ENCODE data around the gene AP1B1.
A peak's percentile ranks its signal among the peaks of the same experiment; 100 is the strongest.

Gene AP1B1

DNA sequence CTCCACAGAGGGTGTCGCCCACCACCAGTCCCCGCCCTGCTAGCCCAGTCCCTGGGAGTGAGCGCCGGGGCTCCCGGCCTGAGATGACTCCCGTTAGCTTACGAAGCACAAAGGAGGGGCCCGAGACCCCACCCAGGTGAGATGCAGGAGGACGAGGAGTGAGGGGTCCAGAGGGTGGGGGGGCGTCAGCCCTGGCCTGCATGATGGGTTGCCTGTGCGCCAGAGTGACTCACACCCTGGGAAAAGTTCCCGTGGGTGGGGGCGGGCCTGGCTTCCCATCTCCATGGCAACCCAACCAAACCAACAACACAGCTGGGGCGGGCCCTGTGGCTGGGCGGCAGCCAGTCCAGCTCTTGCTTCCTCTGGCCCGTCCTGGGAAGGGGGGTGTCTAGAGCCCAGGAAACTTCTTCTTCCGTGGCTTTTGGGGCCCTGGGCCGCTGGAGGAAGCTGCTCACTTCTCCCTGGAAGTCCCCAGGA lies 77.5 kb downstream of the AP1B1 start:
- Histone ChIP-seq H3K4me1 (ENCODE audit: control insufficient read depth in 2 of 2, insufficient read depth in 2 of 2, low read length in 2 of 2) (peaks cover 64 to 68% of the 10 kb centered on the region in 2 donors), H3K36me3 (ENCODE audit: control insufficient read depth in 2 of 2, insufficient read depth in 2 of 2, low read length in 2 of 2) (no peaks in the 10 kb centered on the region), H3K9ac (ENCODE audit: low read depth in 1 of 2, low read length in 2 of 2) (no peak overlapping the region), H3K4me3 (ENCODE audit: low read length in 2 of 2) (peak overlapping the region; percentile 40 to 41), H3K9me3 (ENCODE audit: control insufficient read depth in 2 of 2, low read length in 2 of 2) (no peaks in the 10 kb centered on the region), H3K27ac (ENCODE audit: low read depth in 2 of 2, low read length in 2 of 2) (peak overlapping the region; percentile 34 to 74), H3K27me3 (ENCODE audit: control insufficient read depth in 2 of 2, insufficient read depth in 2 of 2, low read length in 2 of 2) (peaks cover 4 to 14% of the 10 kb centered on the region in 2 donors)

DNA sequence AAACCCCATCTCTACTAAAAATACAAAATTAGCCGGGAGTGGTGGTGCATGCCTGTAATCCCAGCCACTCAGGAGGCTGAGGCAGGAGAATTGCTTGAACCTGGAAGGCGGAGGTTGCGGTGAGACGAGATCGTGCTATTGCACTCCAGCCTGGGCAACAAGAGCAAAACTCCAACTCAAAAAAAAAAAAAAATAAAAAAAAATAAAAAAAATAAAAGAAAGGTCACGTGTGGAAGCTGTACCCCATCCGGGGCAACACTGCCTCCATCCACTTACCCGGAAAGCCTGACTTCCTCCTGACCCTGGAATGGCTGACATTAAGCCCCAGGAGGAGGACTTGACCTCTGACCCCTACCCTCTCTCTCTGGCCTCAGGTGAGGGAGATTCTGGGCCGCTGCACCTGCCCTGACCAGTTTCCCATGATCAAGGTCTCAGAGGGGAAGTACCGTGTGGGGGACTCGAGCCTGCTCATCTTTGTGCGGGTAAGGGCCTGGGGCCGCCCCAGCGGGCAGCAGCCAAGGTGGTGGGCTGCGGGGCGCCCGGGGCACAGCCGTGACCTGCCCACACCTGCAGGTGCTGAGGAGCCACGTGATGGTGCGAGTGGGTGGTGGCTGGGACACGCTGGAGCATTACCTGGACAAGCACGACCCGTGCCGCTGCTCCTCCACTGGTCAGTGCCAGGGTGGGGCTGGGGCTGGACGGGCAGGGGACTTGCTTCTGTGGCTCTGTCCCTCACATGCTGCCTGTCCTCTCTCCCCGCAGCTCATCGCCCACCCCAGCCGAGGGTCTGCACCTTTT lies 78.1 kb downstream of the AP1B1 start:
- Histone ChIP-seq H3K4me1 (ENCODE audit: control insufficient read depth in 2 of 2, insufficient read depth in 2 of 2, low read length in 2 of 2) (peaks cover 64 to 67% of the 10 kb centered on the region in 2 donors), H3K9ac (ENCODE audit: low read depth in 1 of 2, low read length in 2 of 2) (peak overlapping the region in 1 of 2 donors; percentile 46), H3K9me3 (ENCODE audit: control insufficient read depth in 2 of 2, low read length in 2 of 2) (no peaks in the 10 kb centered on the region), H3K36me3 (ENCODE audit: control insufficient read depth in 2 of 2, insufficient read depth in 2 of 2, low read length in 2 of 2) (no peaks in the 10 kb centered on the region), H3K4me3 (ENCODE audit: low read length in 2 of 2) (no peak overlapping the region), H3K27ac (ENCODE audit: low read depth in 2 of 2, low read length in 2 of 2) (peak overlapping the region; percentile 34 to 74), H3K27me3 (ENCODE audit: control insufficient read depth in 2 of 2, insufficient read depth in 2 of 2, low read length in 2 of 2) (peaks cover 2 to 14% of the 10 kb centered on the region in 2 donors)

DNA sequence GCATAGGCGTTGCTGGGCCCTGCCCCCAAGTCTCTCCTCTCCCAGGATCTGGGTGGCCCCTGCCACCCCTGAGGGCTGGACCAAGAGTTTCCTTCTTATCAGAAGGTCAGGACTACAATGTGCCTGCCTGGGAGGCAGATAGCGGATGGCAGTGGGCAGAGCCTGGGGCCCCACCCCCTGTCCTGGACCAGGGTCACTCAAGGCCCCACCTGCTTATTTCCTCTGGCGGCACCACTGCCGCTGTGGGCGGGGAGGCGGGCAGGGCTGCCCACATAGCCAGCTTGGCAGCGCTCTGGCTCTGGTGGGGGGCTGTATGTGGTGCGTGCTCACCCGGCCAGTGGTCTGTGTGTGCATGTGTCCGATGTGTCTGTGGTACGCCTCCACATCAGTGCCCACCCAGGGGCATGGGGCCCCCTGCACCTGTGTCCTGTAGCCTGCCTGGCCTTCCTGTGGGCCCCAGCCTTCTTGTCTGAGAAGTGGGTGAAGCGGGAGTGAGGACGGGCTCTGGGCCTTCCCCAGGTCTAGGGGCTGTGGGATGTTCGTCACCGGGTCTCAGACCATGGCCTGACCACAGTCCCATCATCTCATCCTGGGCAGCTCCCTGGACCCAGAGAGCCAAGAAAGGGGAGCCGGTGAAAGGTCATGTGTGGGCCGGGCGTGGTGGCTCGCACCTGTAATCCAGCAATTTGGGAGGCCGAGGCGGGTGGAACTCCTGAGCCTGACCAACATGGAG lies 78.9 kb downstream of the AP1B1 start:
- Histone ChIP-seq H3K9ac (ENCODE audit: low read depth in 1 of 2, low read length in 2 of 2) (peak overlapping the region in 1 of 2 donors; percentile 46), H3K9me3 (ENCODE audit: control insufficient read depth in 2 of 2, low read length in 2 of 2) (no peaks in the 10 kb centered on the region), H3K4me1 (ENCODE audit: control insufficient read depth in 2 of 2, insufficient read depth in 2 of 2, low read length in 2 of 2) (peaks cover 60% of the 10 kb centered on the region in 2 donors)

DNA sequence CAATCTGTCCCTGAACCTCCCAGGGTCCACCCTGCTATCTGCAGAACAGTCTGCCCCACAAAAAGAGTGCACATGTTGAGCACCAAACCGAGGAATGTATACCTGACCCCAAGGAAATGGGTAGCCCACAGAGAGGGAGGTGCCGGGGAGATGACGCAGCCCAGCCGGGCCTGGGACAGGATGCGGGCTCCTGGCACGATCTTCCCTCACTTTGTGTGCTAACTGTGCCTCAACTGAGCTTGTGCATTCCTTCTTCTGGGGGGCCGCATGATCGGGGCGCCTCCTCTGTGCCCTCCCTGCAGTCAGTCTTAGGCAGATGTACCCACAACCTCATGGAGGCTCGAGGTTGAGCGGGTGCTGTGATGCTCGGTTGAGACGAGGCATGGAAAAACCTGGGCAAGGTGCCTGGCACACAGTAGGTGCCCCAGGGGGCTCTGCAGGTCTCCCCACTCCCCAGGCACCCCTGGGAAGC lies 79.5 kb downstream of the AP1B1 start:
- H3K27me3 ChIP-seq (ENCODE audit: control insufficient read depth in 2 of 2, insufficient read depth in 2 of 2, low read length in 2 of 2), result peaks cover 0 to 4% of the 10 kb centered on the region in 2 donors
- peaks cover 53 to 54% of the 10 kb centered on the region in 2 donors for H3K4me1 ChIP-seq (ENCODE audit: control insufficient read depth in 2 of 2, insufficient read depth in 2 of 2, low read length in 2 of 2)
- no peaks in the 10 kb centered on the region for H3K9me3 ChIP-seq (ENCODE audit: control insufficient read depth in 2 of 2, low read length in 2 of 2)
- H3K27ac ChIP-seq (ENCODE audit: low read depth in 2 of 2, low read length in 2 of 2), result peak overlapping the region; percentile 32 to 34
- peak overlapping the region in 1 of 2 donors; percentile 19 for H3K4me3 ChIP-seq (ENCODE audit: low read length in 2 of 2)
- H3K36me3 ChIP-seq (ENCODE audit: control insufficient read depth in 2 of 2, insufficient read depth in 2 of 2, low read length in 2 of 2), result no peaks in the 10 kb centered on the region
- H3K9ac ChIP-seq (ENCODE audit: low read depth in 1 of 2, low read length in 2 of 2), result peak overlapping the region in 1 of 2 donors; percentile 46

More for the DNA sequence above, 78.9 kb downstream of the AP1B1 start:
- H3K27me3 ChIP-seq (ENCODE audit: control insufficient read depth in 2 of 2, insufficient read depth in 2 of 2, low read length in 2 of 2), result peaks cover 0 to 10% of the 10 kb centered on the region in 2 donors
- peak overlapping the region; percentile 20 to 34 for H3K4me3 ChIP-seq (ENCODE audit: low read length in 2 of 2)
- peak overlapping the region; percentile 34 to 56 for H3K27ac ChIP-seq (ENCODE audit: low read depth in 2 of 2, low read length in 2 of 2)
- H3K36me3 ChIP-seq (ENCODE audit: control insufficient read depth in 2 of 2, insufficient read depth in 2 of 2, low read length in 2 of 2), result no peaks in the 10 kb centered on the region

DNA sequence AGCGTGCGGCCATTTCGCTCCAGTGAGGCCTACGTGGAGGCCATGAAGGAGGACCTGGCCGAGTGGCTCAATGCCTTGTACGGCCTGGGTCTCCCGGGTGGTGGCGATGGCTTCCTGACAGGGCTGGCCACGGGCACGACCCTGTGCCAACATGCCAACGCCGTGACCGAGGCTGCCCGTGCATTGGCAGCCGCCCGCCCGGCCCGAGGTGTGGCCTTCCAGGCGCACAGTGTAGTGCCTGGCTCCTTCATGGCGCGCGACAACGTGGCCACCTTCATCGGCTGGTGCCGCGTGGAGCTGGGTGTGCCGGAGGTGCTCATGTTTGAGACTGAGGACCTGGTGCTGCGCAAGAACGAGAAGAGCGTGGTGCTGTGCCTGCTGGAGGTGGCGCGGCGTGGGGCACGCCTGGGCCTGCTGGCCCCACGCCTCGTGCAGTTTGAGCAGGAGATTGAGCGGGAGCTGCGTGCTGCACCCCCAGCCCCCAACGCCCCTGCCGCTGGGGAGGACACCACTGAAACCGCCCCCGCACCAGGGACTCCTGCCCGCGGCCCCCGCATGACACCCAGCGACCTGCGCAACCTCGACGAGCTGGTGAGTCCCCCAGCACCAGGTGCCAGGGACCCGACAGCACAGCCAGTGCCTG lies 80.1 kb downstream of the AP1B1 start:
- Histone ChIP-seq H3K27me3 (ENCODE audit: control insufficient read depth in 2 of 2, insufficient read depth in 2 of 2, low read length in 2 of 2) (peaks cover 0 to 2% of the 10 kb centered on the region in 2 donors), H3K9ac (ENCODE audit: low read depth in 1 of 2, low read length in 2 of 2) (no peak overlapping the region), H3K36me3 (ENCODE audit: control insufficient read depth in 2 of 2, insufficient read depth in 2 of 2, low read length in 2 of 2) (no peaks in the 10 kb centered on the region), H3K4me3 (ENCODE audit: low read length in 2 of 2) (peak overlapping the region in 1 of 2 donors; percentile 77), H3K9me3 (ENCODE audit: control insufficient read depth in 2 of 2, low read length in 2 of 2) (no peaks in the 10 kb centered on the region), H3K4me1 (ENCODE audit: control insufficient read depth in 2 of 2, insufficient read depth in 2 of 2, low read length in 2 of 2) (peaks cover 49% of the 10 kb centered on the region in 2 donors), H3K27ac (ENCODE audit: low read depth in 2 of 2, low read length in 2 of 2) (peak overlapping the region; percentile 17 to 32)

DNA sequence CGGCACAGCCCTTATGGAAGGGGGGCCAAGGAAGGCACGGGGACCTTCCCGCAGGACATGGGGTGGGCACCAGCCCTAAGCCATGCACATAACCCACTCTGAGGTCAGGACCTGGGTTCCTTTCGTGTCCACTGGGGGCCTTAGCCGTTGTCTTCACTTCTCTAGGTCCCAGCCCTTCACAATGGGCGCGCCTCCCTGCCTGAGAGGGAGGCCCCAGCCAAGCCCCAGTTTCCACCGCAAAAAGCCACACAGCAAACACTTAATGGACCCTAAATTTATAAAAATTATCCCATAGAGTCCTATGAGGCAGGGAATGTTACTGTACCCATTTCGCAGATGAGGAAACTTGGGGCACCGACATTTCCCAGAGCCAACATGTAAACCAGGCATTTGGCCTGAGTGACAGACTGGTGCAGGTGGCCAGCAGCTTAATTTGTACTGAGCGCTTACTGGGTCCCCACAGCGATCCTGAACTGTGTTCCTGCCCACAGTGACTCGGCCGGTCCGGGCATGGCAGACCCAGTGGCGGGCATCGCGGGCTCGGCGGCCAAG lies 80.7 kb downstream of the AP1B1 start:
- H3K9ac ChIP-seq (ENCODE audit: low read depth in 1 of 2, low read length in 2 of 2), result peak overlapping the region; percentile 41 to 74
- H3K36me3 ChIP-seq (ENCODE audit: control insufficient read depth in 2 of 2, insufficient read depth in 2 of 2, low read length in 2 of 2), result no peaks in the 10 kb centered on the region
- H3K27me3 ChIP-seq (ENCODE audit: control insufficient read depth in 2 of 2, insufficient read depth in 2 of 2, low read length in 2 of 2), result no peaks in the 10 kb centered on the region
- peak overlapping the region; percentile 55 to 65 for H3K27ac ChIP-seq (ENCODE audit: low read depth in 2 of 2, low read length in 2 of 2)
- peaks cover 46 to 47% of the 10 kb centered on the region in 2 donors for H3K4me1 ChIP-seq (ENCODE audit: control insufficient read depth in 2 of 2, insufficient read depth in 2 of 2, low read length in 2 of 2)
- H3K9me3 ChIP-seq (ENCODE audit: control insufficient read depth in 2 of 2, low read length in 2 of 2), result no peaks in the 10 kb centered on the region
- H3K4me3 ChIP-seq (ENCODE audit: low read length in 2 of 2), result peak overlapping the region; percentile 77 to 79

DNA sequence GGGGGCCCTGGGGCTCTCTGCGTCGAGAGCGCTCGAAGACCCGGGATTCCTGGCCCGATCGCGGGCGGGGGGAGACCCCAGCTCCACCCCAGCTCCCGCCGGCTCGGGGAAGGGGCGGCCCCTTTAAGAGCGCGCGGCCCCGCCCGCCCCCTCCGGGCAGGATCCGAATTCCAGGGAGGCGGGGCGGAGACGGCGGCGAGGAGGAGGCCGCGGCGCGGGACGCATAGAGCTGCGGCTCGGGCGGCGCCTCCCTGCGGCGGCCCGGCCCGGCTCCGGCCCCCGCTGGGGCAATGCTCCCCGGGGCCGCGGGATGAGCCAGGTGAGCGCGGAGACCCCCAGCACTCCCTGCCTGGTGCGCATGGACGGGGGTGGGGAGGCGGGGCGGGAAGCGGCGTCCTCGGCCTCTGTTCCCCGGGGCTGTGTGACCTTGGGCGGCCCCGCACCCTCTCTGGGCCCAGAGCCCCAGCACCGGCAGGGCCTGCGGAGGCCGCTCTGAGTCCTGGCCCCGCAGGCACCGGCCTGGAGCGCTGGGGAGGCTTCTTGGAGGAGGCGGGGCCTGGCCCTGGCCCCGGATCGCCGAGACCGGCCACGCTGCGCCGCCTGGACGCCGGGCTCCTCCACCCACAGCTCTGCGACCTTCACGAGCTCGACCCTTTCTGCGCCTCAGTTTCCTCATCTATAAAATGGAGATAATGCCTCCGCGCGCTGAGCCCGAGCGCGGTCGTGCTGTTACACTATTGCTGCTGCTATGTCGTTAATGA lies 81.4 kb downstream of the AP1B1 start:
- Histone ChIP-seq H3K4me3 (ENCODE audit: low read length in 2 of 2) (peak overlapping the region; percentile 77 to 79), H3K27ac (ENCODE audit: low read depth in 2 of 2, low read length in 2 of 2) (peak overlapping the region; percentile 55 to 65), H3K27me3 (ENCODE audit: control insufficient read depth in 2 of 2, insufficient read depth in 2 of 2, low read length in 2 of 2) (no peaks in the 10 kb centered on the region), H3K9me3 (ENCODE audit: control insufficient read depth in 2 of 2, low read length in 2 of 2) (no peaks in the 10 kb centered on the region), H3K9ac (ENCODE audit: low read depth in 1 of 2, low read length in 2 of 2) (peak overlapping the region; percentile 41 to 74), H3K36me3 (ENCODE audit: control insufficient read depth in 2 of 2, insufficient read depth in 2 of 2, low read length in 2 of 2) (no peaks in the 10 kb centered on the region), H3K4me1 (ENCODE audit: control insufficient read depth in 2 of 2, insufficient read depth in 2 of 2, low read length in 2 of 2) (peaks cover 46 to 50% of the 10 kb centered on the region in 2 donors)

DNA sequence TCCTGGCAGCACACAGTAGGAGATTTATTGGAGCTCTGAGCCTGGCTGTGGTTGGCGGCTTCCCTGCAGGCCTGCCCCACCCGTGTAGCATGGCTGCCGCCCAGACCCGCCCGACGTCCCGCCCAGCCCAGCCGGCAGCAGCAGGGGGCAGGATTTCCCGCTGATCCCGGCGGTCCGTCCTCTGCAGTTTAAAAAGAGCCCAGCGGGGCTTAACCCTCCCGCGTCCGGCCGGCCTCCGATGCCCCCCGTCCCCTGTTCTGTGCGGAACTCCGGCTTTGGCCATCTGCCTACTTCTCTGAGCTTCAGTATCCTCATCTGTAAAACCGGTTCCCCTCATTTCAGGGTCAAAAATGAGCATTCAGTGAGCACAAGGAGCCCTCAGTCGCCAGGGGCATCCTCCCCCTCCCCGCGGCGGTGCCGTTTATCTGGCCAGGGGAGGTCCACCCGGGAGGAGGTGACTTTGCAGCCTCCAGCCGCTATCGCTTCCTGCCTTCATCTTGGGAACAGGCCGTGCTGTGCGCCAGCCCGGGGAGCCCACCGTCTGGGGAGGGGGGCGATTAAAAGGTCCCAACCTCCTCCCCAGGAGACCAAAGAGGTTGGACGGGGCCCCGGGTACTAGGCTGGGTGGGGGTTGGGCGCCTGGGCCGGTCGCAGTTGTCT lies 82.1 kb downstream of the AP1B1 start, which contains the start of gene GAS2L1:
TSS of gene GAS2L1 (plus strand) at position 476 of the 660 bp plus-strand sequence. CDS start 1,456 bp downstream, outside the sequence.
- Histone ChIP-seq H3K4me3 (ENCODE audit: low read length in 2 of 2) (peak within 1 kb of the TSS; percentile 77 to 79), H3K27ac (ENCODE audit: low read depth in 2 of 2, low read length in 2 of 2) (peak within 1 kb of the TSS; percentile 55 to 65), H3K9ac (ENCODE audit: low read depth in 1 of 2, low read length in 2 of 2) (peak within 1 kb of the TSS; percentile 72 to 74), H3K9me3 (ENCODE audit: control insufficient read depth in 2 of 2, low read length in 2 of 2) (no peaks in the 10 kb centered on the region), H3K27me3 (ENCODE audit: control insufficient read depth in 2 of 2, insufficient read depth in 2 of 2, low read length in 2 of 2) (no peaks in the 10 kb centered on the region), H3K4me1 (ENCODE audit: control insufficient read depth in 2 of 2, insufficient read depth in 2 of 2, low read length in 2 of 2) (peaks cover 42 to 45% of the 10 kb centered on the region in 2 donors), H3K36me3 (ENCODE audit: control insufficient read depth in 2 of 2, insufficient read depth in 2 of 2, low read length in 2 of 2) (no peaks in the 10 kb centered on the region)
